Keratinocyte (primary cell): ENCODE results near the gene C4orf51. TPM values are rescaled to one million over a fixed set of nuclear protein-coding genes. Genes with fewer than 3 reads are reported as not detected.

Source experiments
- DNase-seq: peaks from one replicate; pipeline ENCODE4 v3.0.0-alpha.2; 2011; ENCODE audit warnings: low read depth, missing footprints, low spot score
- FAIRE-seq: peaks from 2 replicates; lab custom pipeline; 2011; peaks lifted over from hg19 to GRCh38; lab: Jason Lieb, UNC
- H2AFZ ChIP-seq: 2 replicates; pipeline ENCODE4 v1.6.0; 2012; ENCODE audit warnings: low read length, control low read depth, inconsistent platforms; ENCODE audit not compliant: control insufficient read depth
- H3K27ac ChIP-seq: 2 replicates; pipeline ENCODE4 v1.5.1; 2011; ENCODE audit warnings: low read length; ENCODE audit not compliant: control insufficient read depth, insufficient read depth
- H3K27me3 ChIP-seq: 3 replicates; pipeline ENCODE4 v1.6.0; 2011; ENCODE audit warnings: low read length; ENCODE audit not compliant: control insufficient read depth, insufficient read depth; ENCODE audit errors: extremely low read depth
- H3K36me3 ChIP-seq, 2 experiments: 2 replicates in 1 of 2; 3 replicates in 1 of 2; pipeline ENCODE4 v1.5.1; 2011; ENCODE audit warnings: low read length in 2 of 2, mild to moderate bottlenecking in 1 of 2; ENCODE audit not compliant: control insufficient read depth in 2 of 2, insufficient read depth in 2 of 2; ENCODE audit errors: extremely low read depth in 1 of 2
- H3K4me1 ChIP-seq: 3 replicates; pipeline ENCODE4 v1.5.1; 2011; ENCODE audit warnings: low read length; ENCODE audit not compliant: control insufficient read depth, insufficient read depth; ENCODE audit errors: extremely low read depth
- H3K4me2 ChIP-seq: 3 replicates; pipeline ENCODE4 v1.6.0; 2011; ENCODE audit warnings: low read depth, low read length; ENCODE audit not compliant: control insufficient read depth, insufficient read depth; ENCODE audit errors: extremely low read depth
- H3K4me3 ChIP-seq, 3 experiments: fragments of 200-600 bp in 1 of 3; sonication (generic) in 1 of 3; 2 replicates in 2 of 3; 3 replicates in 1 of 3; pipeline ENCODE4 v1.5.1; 2011 to 2016; ENCODE audit warnings: low read length in 3 of 3, mild to moderate bottlenecking in 3 of 3, control low read depth in 2 of 3, inconsistent platforms in 1 of 3, low read depth in 1 of 3, mixed read lengths in 1 of 3, mixed run types in 1 of 3, moderate library complexity in 1 of 3; ENCODE audit not compliant: control insufficient read depth in 2 of 3, insufficient read depth in 2 of 3; ENCODE audit errors: extremely low read depth in 1 of 3
- H3K79me2 ChIP-seq: 2 replicates; pipeline ENCODE4 v1.6.0; 2012; ENCODE audit warnings: low read length; ENCODE audit not compliant: control insufficient read depth, insufficient read depth
- H3K9ac ChIP-seq: 3 replicates; pipeline ENCODE4 v1.6.0; 2011; ENCODE audit warnings: low read length; ENCODE audit not compliant: control insufficient read depth, insufficient read depth; ENCODE audit errors: extremely low read depth
- H3K9me1 ChIP-seq: 3 replicates; pipeline ENCODE4 v1.6.0; 2011; ENCODE audit warnings: low read length; ENCODE audit not compliant: control insufficient read depth, insufficient read depth; ENCODE audit errors: extremely low read depth
- H3K9me3 ChIP-seq: 2 replicates; pipeline ENCODE4 v1.5.1; 2012; ENCODE audit warnings: low read depth, low read length; ENCODE audit not compliant: control insufficient read depth
- H4K20me1 ChIP-seq: 3 replicates; pipeline ENCODE4 v1.6.0; 2011; ENCODE audit warnings: low read length; ENCODE audit not compliant: control insufficient read depth, insufficient read depth; ENCODE audit errors: extremely low read depth
- EZH2 ChIP-seq: IDR thresholded peaks from one replicate; pipeline ENCODE4 v1.6.1; 2012; ENCODE audit warnings: inconsistent platforms, mild to moderate bottlenecking, low read length, moderate library complexity
- dilution Hi-C: fragments of 300-500 bp; cut with MboI; formaldehyde crosslinking; loops from one replicate; pipeline ENCODE4 v1.7.0; 2020; ENCODE audit warnings: low sequenced_read_pairs; ENCODE audit not compliant: extremely low pct_ligation_motif_present
- polyA plus RNA-seq, 5 experiments: library from polyadenylated mRNA; depleted of rRNA in 3 of 5; stranded (reverse) in 3 of 5; stranded (forward) in 1 of 5; unstranded in 1 of 5; fragments of >200 nt; gene quantifications; 1 replicate in 1 of 5; 2 replicates in 3 of 5; 3 replicates in 1 of 5; pipeline versions ENCODE4 v1.2.1 to v1.2.3, GENCODE V29; 2011 to 2012; ENCODE audit warnings: missing spikeins in 2 of 5, low read depth in 1 of 5, low replicate concordance in 1 of 5
- TF ChIP-seq, protein P1 (sequence below), 3 experiments: IDR thresholded peaks in 1 of 3; conservative IDR thresholded peaks in 1 of 3; optimal IDR thresholded peaks in 1 of 3; 2 replicates in 2 of 3; 3 replicates in 1 of 3; pipeline versions ENCODE3 to v1.5.1; 2011; ENCODE audit warnings: low read length in 3 of 3, mild to moderate bottlenecking in 3 of 3, moderate library complexity in 2 of 3, control low read depth in 1 of 3, inconsistent platforms in 1 of 3; ENCODE audit not compliant: insufficient read depth in 2 of 3; ENCODE audit errors: extremely low read depth in 1 of 3

The C4orf51 gene
- polyA plus RNA-seq, 1 donor (not counting 4 experiments of a cell fraction or from before 2014, with no cell fraction given), result not detected

DNA sequence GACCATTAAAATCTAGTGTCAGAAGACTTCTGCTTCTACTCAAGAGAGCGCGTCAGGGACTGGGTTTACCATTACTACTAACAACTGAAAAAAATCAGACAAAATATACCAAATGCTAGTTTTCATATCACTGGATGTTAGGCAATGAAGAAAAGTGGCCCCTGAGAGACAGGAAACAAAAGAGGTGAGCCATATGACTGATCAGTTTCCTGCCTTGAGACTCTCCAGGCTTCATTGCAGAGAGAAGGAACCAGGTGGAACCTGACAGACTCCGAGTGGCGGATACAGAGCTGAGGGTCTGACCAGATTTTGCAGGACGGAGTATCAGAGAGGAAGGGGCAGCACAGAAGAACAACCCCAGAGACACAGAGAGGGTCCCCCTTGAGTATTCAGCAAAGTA is 86.3 kb downstream of the C4orf51 start:
- H3K9me3 ChIP-seq, result no peaks in the 10 kb centered on the region
- dilution Hi-C loops, result no loop called here
- no peaks in the 10 kb centered on the region for H3K4me1 ChIP-seq
- H3K36me3 ChIP-seq, result peaks cover 14 to 20% of the 10 kb centered on the region in 2 experiments
- FAIRE-seq (no peak), DNase-seq (no peak)
- no peaks in the 10 kb centered on the region for H3K27me3 ChIP-seq
- H3K79me2 ChIP-seq, result no peaks in the 10 kb centered on the region
- H3K4me3 ChIP-seq, result no peak overlapping the region
- no peak overlapping the region for H2AFZ ChIP-seq
- no peak overlapping the region for H3K27ac ChIP-seq
- no peak overlapping the region for H3K9ac ChIP-seq
- no peak overlapping the region for H3K4me2 ChIP-seq
- TF ChIP-seq, protein P1, sequence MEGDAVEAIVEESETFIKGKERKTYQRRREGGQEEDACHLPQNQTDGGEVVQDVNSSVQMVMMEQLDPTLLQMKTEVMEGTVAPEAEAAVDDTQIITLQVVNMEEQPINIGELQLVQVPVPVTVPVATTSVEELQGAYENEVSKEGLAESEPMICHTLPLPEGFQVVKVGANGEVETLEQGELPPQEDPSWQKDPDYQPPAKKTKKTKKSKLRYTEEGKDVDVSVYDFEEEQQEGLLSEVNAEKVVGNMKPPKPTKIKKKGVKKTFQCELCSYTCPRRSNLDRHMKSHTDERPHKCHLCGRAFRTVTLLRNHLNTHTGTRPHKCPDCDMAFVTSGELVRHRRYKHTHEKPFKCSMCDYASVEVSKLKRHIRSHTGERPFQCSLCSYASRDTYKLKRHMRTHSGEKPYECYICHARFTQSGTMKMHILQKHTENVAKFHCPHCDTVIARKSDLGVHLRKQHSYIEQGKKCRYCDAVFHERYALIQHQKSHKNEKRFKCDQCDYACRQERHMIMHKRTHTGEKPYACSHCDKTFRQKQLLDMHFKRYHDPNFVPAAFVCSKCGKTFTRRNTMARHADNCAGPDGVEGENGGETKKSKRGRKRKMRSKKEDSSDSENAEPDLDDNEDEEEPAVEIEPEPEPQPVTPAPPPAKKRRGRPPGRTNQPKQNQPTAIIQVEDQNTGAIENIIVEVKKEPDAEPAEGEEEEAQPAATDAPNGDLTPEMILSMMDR (optimal IDR thresholded peaks at IDR 0.05 in 1 of 3, IDR thresholded peaks at IDR 0.05 in 1 of 3, conservative IDR thresholded peaks at IDR 0.05 in 1 of 3; ENCODE audit: extremely low read depth in 1 of 3, insufficient read depth in 2 of 3, low read length in 3 of 3), result no peak
- no peak for TF ChIP-seq EZH2
- no peaks in the 10 kb centered on the region for H3K9me1 ChIP-seq
- H4K20me1 ChIP-seq, result no peaks in the 10 kb centered on the region

DNA sequence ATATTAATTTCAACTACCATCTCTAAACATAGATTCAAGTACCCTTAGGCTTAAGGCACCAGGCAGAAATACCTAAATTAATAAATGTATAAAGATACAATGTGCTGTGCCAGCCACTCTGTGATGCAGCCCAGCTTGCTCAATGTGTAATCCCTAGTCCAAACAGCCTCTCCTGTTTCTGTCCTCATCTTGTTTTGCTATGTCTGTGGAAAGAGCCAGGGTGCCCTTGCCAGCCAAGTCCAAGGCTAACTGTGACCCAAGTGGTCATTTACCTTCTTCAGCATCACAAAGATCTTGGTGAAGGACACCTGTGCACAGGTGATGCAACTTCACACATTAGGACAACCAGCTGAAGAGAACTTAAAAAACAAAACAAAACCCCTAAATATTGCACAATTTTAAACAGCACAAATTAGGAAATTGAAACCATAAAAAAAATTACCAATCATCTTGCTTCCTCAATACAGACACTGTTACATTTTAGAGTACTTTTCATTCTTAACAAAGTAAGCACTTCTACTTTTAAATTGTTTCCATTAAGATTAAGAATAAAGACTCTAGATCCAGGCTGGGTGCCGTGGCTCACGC is 89.6 kb downstream of the C4orf51 start:
- H3K9me1 ChIP-seq, result no peaks in the 10 kb centered on the region
- dilution Hi-C loops, result no loop called here
- DNase-seq, result no peak
- TF ChIP-seq, protein P1 (optimal IDR thresholded peaks at IDR 0.05 in 1 of 3, IDR thresholded peaks at IDR 0.05 in 1 of 3, conservative IDR thresholded peaks at IDR 0.05 in 1 of 3; ENCODE audit: extremely low read depth in 1 of 3, insufficient read depth in 2 of 3, low read length in 3 of 3), result no peak
- no peak for TF ChIP-seq EZH2
- no peaks in the 10 kb centered on the region for H3K79me2 ChIP-seq
- H3K36me3 ChIP-seq, result peaks cover 14 to 16% of the 10 kb centered on the region in 2 experiments
- no peaks in the 10 kb centered on the region for H3K4me1 ChIP-seq
- no peak overlapping the region for H3K9ac ChIP-seq
- no peak for FAIRE-seq
- H3K4me2 ChIP-seq, result no peak overlapping the region
- H3K9me3 ChIP-seq, result no peaks in the 10 kb centered on the region
- H3K4me3 ChIP-seq, result no peak overlapping the region
- H2AFZ ChIP-seq, result no peak overlapping the region
- H4K20me1 ChIP-seq, result no peaks in the 10 kb centered on the region
- no peak overlapping the region for H3K27ac ChIP-seq
- no peaks in the 10 kb centered on the region for H3K27me3 ChIP-seq
